Inflammatory macrophage (primary cell): Measurements from ENCODE around the gene ZBTB20.

ENCODE experiments used
- DNase-seq, 2 donors: peaks; one replicate each; pipeline ENCODE4 v3.0.0-alpha.2; 2020 to 2022

ZBTB20 gene

DNA sequence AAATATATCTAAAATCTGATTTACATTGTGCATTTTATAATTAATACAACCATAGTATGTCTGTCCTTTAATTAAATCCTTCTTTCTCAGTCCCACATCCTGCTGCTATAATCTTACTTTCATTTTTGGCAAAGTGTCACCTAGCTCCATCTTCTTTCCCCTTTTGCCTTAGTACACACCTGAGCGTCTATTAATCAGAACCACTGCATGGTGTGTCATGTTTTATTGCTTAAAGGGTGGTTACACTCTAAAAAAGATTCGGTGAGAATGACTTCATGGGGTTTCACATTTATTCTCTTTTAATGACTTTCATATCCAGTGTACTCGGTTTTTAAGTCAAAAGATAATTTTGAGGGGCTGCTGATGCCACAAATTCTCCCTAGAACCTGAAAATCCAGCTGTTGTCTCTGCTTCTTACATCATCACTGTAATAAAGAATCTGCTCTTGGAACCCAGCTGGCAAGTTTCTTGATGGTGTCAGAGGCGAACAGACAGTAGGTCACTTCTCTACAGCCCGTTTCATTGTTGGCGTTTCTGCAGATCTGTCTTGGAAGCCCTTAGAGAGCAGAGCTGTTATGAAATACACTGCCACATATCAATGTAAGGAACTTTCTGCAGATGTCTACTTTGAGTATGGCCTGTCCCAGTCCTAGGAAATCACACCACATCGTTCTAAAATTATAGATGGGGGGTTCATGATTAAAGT, 753.6 kb downstream of the ZBTB20 start:
- DNase-seq = no peak

DNA sequence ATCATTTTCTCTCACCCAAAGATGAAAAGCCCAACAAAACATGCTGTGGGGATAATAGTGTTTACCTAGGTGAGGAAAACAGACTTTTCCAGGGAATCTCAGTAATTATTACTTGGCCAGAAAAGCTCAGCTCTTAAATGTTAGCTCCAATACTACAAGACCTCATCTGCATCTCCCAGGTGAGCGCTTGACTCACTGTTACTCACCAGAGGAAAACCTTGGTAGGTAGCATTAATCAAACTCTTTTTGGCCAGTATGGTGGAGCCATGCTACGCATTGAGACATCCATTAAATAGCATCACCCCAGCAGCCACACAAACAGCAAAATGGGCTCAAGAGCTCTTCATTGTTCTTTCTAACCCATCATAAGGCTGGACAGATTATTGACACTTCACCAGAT, 754.3 kb downstream of the ZBTB20 start:
- no peak for DNase-seq

DNA sequence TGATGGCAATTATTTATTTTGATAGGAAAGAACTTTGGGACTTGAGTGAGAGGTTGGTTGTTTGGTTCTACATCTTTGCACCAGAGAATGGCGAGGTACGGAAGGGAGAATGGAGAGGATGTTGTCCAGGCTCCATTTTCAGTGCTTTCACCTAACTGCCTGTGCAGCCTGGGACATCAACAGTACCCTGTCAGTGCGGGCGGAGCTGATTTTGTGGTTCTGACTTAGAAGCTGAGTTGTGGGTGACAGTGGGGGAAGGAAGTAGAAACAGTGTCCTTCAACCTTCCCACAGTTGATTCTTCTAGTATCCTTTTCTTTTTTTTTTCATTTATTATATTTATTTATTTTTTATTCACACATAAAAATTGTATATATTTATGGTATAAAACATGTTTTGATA, 757.9 kb downstream of the ZBTB20 start:
- no peak for DNase-seq

DNA sequence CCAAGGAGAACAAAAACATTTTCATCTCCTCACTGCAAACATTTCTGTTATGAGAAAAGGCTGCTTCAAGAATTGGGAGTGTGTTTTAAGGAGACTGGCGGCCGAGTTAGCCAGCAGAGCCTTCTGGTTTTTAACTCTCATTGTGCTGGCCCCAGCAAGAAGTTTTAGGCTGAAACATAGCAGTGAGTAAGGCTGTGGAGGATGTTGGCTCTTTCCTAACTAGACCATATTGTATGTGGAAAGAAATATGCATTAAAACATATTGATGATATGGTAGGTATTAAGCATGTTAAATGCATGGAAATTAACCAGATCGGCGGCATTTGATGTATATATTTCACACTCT, 762.6 kb downstream of the ZBTB20 start:
- DNase-seq = no peak

DNA sequence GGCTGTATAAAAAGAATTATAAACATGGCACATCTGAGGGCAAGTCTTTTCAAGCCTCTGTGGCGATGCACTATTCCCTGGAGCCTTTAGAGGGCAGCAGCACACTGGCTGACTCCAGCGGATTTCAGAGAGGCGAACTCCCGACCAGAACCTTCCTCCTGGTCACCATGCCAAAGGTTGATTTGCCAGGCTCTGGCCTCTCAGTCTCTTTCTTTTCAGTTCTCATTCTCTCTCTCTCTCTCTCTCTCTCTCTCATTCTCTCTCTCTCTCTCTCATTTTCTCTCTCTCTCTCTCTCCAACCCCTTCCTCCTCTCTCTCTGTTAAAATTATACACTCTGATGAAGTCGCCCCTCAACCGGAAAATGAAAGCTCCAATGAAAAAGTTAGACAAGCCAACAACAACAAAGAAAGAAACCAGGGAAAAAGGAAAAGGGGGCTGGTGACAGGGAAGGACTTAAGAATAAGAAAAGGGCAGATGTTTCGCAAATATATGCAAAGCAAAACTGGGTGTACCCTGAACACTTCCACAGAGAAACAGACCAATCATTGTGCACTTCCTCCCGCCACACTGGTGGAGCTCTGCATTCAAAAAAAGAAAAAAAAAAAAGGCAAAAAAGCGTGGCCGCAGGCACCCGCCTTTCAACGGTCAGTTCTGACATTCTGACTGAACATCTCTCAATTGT, 763.1 kb downstream of the ZBTB20 start:
- peak; percentile 67 to 77 for DNase-seq

DNA sequence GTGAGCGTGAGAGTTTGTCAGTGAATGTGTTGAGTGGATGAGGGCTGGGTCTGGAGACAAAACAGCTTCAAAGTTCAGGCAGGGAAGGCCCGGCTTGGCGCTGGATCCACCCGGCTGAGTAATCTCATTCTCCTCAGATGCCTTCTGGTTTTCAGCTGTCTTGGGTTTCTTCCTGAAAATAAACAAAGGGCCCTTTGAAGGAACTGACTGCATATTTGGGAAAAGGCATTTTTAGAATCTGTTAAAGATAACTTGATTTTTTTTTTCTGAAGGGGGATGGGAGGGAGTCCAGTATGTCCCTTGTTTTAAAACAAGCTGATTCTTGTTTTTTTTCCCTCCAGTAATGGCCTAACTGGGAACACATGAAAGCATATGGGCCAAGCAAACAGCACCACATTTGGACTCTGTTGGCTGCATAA, 766.8 kb downstream of the ZBTB20 start:
- DNase-seq = no peak

DNA sequence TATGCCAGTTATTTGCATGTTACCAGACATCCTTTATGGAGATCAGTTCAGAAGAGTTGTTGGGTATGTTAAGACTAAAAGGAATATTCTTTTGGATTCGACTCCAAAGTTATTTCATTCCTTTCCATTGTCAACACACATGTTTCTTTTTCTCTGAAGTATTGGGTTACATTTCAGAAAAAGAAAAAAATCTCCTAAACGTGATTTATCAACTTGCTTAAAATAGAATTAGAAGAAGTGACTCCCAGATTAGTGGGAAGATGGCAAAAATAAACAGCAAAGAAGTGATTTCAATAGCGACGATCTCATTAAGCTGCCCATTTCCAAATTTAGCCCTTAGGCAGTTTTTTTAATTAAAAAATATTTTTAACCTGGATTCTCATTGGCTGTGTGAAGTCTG, 767.8 kb downstream of the ZBTB20 start:
- DNase-seq = no peak

DNA sequence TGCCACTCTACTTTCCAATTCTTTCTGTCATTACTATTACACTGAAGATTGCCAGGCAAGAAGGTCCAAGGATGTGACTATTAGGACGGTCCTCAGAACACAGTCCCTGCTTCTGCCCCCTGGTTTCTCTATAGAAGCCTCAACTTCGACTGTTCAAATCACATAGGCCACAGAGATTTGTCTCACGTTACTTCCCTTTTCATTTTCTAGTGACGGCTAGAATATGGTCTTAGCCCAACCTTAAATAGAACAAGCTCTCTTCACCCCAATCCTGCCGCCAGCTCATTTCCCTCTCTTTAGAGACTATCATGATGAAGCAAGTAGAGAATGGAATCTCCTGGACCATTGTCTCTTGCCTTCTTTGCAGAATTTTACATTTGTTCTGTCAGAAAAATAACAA, 768.3 kb downstream of the ZBTB20 start:
- DNase-seq = no peak

DNA sequence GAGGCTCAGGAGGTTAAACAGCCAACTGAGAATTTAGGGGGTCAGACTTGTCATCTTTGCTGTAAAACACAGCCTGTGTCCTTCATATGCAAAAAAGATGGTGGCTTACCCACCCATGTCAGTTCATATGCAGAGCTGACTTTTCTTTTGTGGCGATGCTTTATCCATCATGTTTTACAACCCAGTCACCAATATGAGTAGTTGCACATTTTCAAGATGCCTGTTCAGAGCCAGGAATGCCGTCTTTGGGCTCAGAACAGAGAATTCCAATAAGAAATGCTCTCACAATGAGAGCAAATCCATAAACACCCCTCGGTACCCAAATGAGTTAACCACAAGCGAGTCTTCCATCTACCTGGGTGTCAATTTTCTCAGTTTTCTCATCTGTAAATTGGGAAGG, 769.7 kb downstream of the ZBTB20 start:
- no peak for DNase-seq

DNA sequence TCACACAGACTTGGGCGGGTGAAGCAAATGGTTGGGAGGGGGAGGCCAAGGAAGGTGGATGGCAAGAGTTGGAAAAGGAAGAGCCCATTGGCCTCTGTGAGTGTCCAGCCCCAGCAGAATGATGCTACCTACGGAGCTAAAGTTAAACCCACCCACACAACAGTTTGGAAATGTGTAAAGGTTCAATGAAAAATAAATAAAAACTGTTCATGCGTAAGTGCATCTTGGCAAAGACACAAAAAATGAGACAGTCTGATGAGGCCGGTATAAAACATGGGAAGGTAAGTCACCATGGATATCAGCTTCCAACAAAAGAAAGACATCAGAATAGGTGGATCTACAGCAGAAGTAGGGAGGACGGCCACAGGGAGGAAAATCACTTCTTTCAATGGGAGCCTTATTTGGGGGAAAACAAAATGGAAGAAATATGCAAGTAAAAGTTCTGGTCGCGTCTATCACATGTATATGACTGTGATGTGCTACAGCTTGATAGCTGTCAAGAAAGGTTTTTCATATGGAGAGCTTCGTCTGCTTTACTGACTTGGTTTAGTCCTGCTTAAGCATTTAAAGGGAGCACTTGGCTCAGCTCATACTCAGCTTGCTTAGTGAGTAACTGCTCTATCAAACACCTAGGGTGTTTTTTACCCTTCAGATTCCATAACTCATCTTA, 770.4 kb downstream of the ZBTB20 start:
- no peak for DNase-seq

DNA sequence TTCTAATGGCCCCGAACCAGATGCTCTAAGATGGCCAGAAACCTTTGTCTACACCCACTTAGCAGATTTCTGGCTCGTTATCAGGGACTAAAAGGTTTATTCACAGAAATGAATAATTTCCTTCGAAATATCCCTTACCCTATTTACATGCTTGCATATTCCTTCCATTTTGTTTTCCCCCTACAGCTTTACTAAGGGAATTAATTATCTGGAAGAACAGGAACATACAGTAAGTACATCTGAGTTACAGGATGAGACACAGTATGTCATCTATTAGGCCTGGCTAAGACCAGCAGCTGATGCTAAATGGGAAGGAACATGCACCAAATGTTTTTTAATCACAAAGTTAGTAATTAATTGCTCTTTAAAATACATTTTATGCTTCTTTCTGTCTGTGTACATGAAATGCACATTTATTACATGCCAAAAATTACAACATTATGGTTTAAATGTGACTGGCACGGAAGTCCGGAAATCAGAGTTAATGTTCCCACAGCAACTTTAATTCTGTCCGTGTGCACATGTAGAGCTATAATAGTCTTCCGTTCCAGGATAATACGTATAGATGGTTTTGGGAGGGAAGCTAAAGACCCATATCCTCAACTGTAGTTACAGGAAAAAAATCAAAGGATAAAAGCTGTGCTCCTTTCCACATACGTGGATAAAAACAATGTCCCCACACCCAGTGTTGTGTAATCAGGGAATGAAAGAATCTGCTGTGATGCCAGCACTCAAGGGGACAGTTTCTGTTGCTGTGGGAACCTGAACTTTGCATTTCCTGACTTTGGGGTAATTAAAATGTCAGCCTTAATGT, 771.3 kb downstream of the ZBTB20 start:
- no peak for DNase-seq

DNA sequence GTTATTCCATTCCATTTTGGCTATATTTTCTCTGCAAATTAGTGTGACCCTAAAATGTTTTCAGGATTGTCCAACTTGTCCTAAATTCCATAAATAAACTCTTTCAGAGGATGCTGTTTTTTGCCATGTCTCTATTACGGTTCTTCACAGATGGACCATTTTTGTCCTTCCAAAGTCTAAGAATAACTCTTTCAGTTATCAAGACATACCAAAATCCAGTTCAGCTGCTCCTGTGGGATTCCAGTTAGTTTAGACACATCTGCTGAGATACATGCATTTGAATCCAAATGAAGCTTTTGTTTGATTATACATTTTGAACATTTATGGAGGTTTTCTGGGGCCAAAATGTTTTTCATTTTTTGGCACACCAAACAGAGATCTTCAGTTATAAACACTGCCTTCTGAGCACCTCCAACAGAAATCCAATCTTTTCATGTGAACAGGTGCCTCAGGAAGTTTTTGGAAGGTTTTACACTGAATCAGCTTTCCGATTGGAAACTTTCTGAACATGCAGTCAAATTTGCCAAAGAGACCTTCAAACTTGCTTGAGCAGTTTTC, 772.6 kb downstream of the ZBTB20 start:
- DNase-seq = no peak

DNA sequence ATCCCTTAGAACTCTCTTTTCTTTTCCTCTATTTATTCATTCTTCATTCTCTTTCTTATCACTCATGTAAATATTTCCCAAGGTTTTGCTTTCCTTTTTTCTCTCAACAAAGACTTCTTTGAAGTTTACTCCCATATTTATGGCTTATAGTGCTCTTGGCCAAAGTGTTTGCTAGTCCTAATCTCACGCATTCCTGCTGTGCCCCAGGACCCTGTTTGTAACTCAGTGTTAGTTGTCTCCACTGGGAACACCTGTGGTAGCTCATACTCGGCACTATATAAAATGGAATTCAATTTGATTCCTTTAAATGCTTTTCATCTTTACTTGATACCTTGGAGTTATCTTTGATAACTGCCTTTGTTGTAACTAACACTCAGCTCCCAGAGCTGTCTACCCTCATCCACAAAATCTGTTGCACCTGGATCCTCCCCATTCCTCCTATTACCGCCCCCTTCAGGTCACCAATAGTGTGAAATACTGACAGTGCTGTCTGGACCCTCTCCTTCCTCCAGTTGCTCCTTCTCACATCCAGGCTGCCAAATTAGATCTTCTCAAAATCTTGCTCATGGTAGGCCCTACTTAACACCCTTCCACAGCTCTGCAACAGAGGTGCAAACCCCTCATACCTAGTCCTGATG, 776.4 kb downstream of the ZBTB20 start:
- no peak for DNase-seq

DNA sequence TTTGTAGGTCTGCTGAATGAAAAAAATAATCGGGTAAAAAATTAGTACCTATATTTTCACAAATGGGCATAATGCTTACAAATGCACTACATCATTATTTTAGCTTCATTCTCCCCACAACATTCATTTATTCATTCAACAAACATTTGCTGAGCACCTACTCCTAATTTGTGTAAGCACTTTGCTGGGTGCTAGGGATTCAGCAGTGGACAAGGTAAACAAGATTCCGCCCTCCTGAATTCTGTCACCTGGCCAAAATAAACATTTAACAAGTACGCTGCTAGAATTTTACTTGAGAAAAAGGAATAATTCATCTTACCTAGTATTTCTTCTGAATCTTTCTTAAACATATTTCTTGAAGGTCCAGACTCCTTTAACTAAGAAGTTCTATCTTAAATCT, 781.2 kb downstream of the ZBTB20 start:
- DNase-seq = no peak

DNA sequence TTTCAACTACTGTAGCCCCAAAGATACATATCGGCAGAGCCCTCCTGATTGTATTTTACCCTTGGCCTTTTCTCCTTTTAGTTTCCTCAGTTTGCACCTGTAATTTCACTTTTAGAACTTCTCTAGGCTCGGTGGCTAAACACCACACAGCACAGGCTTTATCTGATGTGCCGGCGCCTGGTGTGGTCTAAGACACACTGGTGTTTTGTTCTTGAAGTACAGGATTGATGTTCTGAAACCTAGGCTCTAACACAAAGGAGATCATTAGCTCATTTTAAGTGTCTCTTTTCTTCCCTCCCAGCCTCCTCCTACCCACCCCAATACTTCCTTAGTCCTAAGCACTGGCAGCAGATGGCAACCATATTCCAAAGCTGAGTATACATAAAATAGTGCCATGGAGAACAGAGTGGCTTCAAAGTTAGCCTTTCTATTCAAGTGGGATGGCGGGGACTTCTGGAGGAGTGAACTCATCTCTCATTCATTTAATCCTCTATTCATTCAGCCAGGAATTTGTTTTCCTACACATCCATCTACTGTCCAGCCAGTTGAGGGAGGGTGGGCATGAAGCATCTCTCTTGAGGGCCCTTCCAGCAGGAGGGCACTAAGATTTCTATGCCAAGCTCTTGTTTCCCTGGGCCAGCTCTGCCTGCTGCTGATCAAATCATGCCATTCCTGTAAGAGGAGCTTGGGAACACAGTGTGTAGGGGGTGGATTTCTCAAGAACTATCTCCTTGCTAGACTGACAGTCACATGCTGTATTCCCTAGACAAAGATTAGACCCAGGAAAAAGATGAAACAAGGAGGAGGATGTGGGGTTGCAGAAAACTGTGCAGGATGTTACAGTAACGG, 782.1 kb downstream of the ZBTB20 start:
- DNase-seq = no peak

DNA sequence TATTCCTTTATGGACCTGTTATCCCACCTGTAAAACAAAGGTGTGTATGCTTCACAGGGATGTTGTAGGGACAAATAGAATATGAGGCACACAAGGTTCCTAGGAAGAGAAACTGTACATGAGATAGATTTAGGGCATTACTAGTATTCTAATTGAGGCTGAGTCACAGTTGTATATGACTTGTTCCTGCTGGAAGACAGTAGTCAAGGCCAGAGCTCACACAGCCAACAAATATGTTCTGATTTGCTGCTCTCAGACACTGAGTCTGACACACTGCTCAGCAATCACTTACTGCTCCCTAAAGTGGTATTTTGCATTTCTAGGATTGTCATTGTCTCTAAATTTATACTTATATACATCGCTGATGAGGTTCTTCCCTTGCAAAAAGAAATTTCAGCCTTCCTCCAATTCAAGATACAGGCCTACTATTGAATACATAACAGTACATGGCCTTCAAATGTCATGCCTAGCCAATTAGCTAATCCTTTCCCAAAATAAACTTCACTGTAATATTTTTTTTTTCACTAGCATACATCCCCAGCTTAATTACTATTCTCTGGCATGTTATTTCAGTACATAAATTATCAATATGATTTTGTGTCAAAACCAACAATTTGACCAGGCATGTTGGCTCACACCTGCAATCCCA, 783.4 kb downstream of the ZBTB20 start:
- DNase-seq = no peak

DNA sequence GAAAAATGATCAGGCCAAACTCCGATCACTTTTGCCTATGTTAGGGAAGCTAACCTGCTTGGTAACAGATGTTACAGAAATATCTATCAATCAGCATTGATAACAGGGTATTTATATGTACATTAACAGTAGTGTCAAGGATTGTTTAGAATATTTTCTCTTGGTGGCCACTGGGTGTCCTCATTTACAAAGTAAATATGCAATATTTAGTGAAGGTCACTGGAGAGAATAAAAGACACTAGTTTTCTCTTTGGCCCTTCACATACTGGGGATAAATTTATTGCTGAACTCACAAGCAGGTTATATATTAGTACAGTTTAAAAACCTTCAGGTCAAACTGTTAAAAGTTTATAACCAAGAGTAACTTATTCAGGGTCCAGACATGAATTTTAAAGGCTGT, 784.3 kb downstream of the ZBTB20 start:
- peak in 1 of 2 donors; percentile 9 for DNase-seq

DNA sequence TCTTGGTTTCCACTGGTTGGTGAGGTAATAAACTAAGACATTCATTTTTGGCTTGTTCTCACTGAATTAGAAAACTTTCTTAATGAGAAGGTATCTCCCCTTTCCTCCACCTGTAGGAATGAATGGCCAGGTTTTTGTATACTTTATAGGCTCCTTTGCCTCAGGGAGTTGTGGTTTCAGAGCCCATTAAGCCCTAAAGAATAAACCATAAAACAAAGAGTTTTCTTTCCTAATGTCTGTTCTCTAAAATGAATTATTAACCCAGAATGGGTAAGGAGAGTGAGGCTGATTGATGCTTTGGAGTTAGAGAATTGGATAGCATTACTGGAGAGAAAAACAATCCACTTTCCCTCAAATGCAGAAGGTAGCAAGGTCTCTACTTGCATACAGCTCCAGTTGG, 785.7 kb downstream of the ZBTB20 start:
- DNase-seq = no peak

DNA sequence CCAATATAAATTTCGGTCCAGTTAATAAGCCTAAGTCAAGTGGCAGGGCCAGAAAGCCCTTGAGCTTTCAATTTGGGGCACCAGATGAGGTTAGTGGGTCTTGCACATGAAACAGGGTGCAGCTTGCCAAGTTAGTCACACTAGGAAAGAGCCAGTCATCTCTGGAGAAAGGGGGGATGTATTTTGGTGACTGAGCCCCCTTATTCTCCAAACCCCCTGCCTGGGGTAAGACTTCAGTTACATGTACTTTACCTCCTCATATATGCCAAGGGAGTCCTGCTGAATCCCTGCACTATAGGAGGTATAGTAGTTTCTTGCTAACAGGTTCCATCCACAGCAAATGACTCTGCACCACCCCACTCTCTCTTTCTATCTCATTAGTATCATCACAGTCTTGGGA, 790.6 kb downstream of the ZBTB20 start:
- no peak for DNase-seq

DNA sequence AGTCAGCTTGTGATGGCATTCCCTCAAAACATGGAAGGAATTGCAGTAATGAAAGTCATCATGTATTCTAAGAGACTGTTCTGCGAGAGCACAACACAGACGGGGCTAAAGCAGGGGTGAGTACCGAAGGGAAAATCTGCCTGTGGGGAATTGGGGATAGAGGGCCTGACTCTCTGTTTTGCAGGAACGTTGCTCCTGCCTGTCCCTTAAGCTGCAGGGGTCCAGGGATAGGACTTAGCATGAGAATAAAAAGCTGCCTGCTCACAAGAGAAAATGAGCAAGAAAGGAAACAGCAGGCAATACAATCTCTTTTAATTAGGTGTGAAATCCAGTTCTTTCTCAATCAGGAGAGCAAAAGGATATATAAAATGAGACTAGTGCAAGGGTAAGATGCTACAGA, 791.0 kb downstream of the ZBTB20 start:
- no peak for DNase-seq

DNA sequence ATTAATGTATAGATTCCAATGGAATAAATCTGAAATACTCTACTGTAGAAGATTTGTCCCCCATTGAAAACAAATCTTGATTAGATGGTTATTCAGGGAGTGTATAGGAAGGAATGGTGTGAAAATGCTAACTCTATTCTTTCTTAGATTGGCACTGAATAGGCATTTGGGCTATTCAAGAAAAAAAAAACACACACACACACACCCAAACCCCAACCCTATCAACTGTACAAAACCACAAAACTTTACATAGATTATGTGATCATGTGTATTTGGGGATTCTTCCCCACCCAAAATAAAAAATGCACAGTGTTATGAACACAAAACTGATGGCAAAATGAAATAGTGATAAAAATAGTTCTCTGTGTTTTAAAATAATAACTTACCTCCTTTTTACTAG, 791.4 kb downstream of the ZBTB20 start:
- DNase-seq = no peak
